ENCODE results near the gene PLA2G5.

Gene PLA2G5

DNA sequence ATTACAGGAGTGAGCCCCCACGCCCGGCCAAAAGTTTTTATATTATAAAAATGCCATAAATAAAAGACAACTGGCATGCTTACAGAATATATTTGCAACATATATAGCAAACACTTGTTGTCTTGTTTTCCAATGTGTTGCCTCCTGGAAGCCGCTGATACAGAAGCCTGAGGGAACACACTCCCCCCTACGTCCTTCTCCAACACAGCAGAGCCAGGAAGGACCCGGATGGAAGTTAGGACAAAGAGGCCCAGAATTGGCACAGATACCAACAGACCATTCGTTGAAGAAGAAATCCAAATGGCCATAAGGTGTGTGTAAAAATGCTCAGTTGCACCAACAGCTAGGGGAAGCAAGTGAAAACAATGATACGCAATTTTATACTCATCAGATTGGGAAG, 1.3 kb upstream of the PLA2G5 start:
- no peak for DNase-seq (ENCODE audit: low spot score)

GRCh38 chr1:20070357-20070756, 363 bp downstream of the PLA2G5 start:
- DNase-seq (ENCODE audit: low spot score): no peak

GRCh38 chr1:20071416-20071815, 1.4 kb downstream of the PLA2G5 start:
- DNase-seq (ENCODE audit: low spot score): no peak

DNA sequence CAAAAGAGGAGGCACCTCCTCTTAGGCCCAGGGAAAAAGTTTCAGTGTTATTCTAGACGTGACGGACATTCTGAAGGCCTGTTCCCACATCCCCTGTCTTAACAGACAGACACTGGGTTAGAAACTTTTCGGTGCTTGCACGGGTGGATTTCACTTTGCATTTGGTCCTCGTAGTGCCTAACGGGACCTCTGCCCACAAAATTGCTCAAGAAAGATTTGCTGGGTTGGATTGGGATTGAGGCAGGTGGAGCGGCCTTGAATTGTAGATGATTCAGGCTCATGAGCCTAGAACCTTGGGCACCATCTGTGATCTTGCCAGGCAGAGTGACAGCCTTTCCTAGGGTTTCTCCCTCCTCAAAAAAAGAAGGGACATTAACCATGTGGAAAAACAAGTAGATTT, 2.8 kb downstream of the PLA2G5 start:
- no peak for DNase-seq (ENCODE audit: low spot score)

GRCh38 chr1:20073256-20073655, 3.3 kb downstream of the PLA2G5 start:
- DNase-seq (ENCODE audit: low spot score): peak; percentile 8

DNA sequence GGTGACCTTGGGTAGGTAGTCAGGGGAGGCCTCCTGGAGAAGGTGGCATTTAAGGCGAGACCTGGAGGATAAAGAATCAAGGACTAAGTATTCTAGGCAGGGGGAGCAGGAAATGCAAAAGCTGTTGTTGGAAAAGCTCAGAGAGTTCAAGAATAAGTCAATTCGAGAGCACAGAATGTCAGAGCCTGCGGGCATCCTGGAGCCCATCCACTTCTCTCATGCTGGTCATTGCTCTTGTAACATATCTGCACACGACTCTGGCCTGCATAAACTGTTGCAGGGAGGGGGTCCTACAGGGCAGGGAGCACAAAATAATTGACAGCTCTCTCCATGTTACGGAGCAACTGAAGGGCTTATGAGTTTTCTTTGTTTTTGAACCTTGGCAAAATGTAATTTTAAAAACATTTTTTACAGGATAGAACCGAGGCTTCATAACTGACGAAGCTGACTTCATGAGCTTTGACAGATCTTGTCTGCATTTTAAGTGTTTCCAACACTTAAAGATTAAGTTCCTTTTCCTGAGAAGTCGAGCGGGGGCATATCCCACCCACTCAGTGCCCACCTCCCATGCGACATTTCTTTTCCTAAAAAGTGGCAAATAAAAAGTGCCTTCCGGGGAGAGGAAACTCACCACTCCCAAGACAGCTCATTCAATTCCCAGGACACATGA, 4.2 kb downstream of the PLA2G5 start:
- DNase-seq (ENCODE audit: low spot score): peak; percentile 12

DNA sequence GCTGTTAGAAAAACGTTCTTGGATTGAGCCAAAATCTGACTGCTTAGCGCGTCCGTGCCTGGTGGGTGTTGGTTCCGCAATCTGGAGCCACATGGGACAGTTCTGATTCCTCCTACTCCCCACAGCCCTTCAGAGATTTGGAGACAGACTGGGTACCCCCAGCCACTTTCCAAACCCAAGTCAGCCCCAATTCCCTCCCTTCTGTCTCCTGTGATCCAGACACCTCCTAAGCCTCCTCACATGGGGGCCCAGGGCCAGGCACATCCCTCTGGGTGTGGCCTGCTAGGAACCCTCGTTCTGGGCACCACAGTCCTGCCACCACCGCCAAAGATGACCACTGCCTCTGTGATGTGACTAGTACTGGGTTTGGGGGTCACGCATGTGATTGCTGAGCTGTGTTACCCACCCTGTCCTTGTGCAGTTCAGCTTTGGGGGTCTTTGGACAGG, 4.8 kb downstream of the PLA2G5 start:
- peak; percentile 29 for DNase-seq (ENCODE audit: low spot score)

- no peak for DNase-seq (ENCODE audit: low spot score)
Measured at GRCh38 chr1:20075345-20075744, 5.4 kb downstream of the PLA2G5 start.

GRCh38 chr1:20076223-20076622, 6.2 kb downstream of the PLA2G5 start:
- DNase-seq (ENCODE audit: low spot score): no peak

DNA sequence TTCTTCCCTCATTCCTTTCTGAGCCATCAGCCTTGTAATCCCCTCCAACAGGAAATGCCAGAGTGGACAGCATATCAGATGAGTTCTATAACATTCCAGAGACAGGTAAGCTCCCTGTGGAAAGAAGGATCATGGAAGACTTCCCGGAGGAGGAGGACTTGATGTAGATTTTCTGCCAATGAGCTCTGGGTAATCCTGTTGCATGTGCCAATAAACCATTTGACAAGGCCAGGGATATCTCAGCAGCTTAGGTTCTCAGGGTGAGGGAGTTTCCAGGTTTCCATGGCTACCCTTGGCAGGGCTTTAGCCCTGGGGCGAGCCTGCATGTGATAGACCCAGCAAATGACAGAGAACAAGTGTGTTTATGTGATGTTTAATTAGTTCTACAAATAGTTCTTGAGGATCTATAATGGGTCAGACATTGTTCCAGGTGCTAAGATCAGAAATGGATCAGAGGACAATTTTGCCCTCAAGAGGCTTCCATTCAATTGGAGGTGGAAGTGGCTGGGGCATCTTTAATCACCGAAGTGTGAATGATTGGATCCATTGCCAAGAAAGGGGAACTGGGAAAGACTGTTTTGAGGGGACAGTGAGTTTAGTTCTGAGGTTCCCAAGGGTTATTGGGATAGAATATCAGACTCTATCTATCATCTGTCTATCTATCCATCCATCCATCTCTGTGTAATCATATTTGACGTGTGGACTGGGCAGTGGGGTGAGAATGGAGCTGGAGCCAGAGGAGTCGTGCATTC, 6.9 kb downstream of the PLA2G5 start:
- DNase-seq (ENCODE audit: low spot score): no peak

DNA sequence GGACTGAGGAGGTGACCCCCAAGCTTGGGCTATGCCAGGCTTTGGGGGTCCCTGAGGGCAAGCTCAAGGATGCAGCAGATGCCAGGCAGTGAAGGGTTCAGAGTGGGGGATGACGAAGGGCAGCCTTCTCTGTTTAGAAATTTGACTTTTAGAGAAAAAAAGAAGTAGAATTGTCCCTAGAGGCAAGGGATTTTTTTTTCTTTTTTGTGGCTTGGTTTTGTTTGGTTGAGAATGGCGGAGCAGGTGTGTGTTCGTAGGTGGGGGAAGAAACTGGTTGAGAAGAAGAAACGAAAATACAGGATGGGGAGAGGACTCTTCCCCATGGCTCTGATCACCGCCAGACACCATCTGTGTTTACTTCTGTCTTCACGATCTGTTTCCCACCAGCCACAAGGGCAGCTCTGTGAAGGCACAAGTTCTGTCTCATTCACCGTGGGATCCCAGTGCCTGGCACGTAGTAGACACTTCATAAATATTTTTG, 8.2 kb downstream of the PLA2G5 start:
- DNase-seq (ENCODE audit: low spot score): no peak

DNA sequence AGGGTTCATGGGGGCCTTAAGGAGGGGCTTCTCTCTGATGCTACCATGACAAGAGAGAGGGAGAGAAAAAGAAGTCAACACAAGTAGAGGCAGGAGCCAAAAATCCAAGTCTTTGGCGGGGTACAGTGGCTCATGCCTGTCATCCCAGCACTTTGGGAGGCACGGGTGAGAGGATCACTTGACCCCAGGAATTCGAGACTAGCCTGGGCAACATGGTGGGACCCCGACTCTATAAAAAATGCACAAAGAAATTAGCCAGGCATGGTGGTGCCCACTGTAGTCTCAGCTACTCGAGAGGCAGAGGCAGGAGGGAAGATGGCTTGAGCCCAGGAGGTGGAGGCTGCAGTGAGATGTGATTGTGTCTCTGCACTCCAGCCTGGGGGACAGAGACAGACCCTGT, 8.7 kb downstream of the PLA2G5 start:
- no peak for DNase-seq (ENCODE audit: low spot score)

DNA sequence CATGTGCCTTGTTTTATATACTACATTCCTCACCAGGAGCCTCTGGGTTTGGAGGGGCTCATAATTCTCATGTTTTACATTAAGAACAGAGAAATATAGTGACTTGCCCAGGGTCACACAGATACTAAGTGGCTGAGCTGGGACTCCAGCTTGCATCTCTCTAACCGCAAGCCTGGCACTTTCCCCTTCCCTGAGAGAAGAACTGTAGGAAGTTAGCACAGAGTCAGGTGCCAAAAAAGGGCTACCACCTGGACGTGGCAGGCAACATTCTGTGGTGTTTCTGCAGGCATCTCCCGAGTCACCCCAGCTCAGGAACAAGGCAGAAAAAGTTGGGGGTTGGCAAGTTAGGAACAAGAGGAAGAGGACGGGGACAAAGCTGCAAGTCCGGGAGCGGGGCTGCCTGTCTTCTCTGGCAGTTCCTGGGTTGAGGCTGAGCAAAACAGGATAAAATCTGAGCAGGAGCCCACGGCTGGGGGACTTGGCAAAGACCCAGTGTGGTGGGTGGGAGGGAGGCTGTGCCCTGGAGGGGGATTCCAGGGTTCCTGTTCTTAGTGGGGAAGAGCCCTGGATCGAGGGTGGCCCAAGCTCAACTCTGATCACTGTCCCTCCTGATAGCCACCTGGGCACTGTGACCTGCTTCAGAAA, 9.8 kb downstream of the PLA2G5 start:
- DNase-seq (ENCODE audit: low spot score): no peak

- DNase-seq (ENCODE audit: low spot score): no peak
Measured at GRCh38 chr1:20080441-20081352, 10.7 kb downstream of the PLA2G5 start.

- DNase-seq (ENCODE audit: low spot score): no peak
Measured at GRCh38 chr1:20081353-20081810, 11.4 kb downstream of the PLA2G5 start.

DNA sequence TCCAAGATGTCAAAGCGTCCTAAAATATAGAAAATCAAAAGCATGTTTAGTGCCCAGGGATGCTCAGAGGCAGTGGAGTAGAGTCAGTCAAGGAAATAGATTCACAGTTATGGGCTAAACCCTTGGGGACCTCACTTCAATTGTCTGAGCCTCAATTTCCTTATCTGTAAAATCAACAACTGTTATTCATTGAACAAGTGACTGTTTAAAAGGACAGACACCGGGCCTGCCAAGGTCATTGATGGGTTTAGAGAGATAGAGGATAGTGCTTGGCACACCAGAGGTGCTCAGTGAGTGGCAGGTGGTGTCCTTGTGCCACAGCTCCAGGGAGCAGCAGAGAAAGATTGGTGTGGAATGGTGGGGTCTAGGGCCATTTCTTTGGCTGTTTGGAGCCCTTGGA, 12.8 kb downstream of the PLA2G5 start:
- no peak for DNase-seq (ENCODE audit: low spot score)

DNA sequence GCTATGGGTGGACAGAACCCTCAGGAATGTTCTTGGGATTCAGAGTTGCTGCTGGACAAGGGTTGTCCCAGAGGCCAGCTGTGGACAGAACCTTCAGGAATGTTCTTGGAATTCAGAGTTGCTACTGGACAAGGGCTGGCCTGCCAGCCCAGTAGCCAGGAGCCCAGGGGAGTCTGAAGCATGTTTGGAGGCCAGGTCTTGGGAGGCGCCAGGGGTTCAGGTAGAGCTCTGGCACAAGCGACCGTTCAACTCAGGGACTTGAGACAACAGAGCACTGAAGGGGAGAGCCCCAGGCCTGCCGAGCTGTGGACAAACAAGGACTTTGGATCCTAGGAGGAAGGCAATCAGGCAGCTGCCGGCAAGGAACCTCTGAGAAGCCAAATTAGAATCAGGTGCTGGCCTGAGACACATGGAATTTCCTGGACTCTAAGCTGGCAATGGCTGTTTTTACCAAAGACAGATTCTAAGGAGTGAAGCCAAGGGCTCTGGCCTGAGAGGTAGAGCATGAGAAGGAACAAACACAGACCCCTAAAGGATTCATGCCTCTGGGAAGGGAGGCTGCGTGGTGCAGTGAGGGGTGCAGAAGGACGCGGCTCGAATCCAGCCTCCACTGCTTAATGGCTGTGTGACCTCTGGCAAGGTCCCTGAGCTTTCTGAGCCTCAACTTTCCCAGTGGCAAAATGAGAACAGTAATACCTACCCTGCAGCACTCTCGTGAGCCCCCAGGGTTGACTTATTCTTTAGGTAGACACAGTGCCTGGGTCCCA, 13.4 kb downstream of the PLA2G5 start:
- no peak for DNase-seq (ENCODE audit: low spot score)

DNA sequence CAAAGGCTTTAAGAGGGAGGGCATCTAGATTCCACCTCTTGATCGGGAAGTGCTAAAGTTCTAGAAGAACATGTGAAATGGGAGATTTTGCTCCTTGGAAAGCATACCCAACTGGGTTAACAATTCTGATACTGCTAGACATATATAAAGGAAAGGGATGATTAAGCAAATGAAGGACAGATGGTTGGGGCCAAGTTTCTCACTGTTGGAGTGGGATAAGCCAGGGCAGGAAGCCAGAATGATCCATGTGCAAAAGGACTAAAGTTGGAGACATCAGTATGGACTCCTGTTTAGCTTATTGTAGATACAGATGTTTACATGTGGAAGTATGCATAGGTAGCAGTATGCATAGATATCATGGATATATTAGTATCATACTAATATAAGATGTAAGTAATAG, 16.8 kb downstream of the PLA2G5 start:
- no peak for DNase-seq (ENCODE audit: low spot score)

- no peak for DNase-seq (ENCODE audit: low spot score)
Measured at GRCh38 chr1:20087668-20088067, 17.7 kb downstream of the PLA2G5 start.

DNA sequence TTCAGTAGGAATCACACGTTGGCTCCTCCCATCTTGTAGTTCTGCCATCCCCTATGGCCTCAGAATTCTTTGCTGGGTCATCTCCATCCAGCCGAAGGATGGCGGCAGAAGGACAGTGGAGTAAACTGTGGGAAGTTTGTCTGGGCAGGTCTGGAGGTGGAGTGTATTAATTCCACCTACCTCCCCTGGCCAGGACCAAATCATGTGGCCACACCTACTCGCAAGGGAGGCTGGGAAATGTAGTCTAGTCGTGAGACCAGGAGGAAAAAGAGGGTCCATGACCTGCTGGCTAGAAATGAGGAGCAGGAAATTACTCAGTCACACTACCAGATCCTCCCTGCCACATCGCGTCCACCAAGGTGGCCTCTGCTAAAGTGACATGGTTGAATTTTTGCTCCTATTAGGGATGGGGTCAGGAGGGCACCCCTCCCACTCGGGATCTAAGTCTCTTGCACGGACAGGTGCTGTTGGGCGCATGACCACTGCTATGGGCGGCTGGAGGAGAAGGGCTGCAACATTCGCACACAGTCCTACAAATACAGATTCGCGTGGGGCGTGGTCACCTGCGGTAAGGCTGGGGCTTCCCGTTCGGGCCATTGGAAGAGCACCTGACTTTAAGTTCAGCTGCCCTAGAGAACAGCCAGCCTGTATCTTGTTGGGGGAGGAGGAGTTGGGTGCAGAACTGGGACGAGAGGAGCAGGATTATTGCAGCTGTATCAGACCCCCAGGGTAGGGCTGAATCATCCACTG, 19.5 kb downstream of the PLA2G5 start:
- DNase-seq (ENCODE audit: low spot score): no peak

All from ecto neural progenitor cell (in vitro differentiated cells).